NCI-H510A treated with DMSO at 0.1 percent for 48 hours (cell line): Measurements from ENCODE around the gene MRPL55.

Experiments
- DNase-seq: peaks from one replicate; lab custom pipeline; 2025; lab: John Stamatoyannopoulos, UW

Gene MRPL55

DNA sequence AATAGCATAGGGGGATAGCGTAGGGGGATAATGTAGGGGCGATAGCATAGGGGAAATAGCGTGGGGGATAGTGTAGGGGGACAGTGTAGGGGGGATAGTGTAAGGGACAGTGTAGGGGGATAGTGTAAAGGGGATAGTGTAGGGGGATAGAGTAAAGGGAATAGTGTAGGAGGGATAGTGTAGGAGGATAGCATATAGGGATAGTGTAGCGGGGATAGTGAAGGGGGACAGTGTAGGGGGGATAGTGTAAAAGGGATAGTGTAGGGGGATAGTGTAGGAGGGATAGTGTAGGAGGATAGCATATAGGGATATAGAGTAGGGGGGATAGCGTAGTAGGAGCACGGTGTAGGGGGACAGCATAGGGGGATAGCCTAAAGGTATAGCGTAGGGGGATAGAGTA is 40.7 kb downstream of the MRPL55 start:
- DNase-seq: no peak

DNA sequence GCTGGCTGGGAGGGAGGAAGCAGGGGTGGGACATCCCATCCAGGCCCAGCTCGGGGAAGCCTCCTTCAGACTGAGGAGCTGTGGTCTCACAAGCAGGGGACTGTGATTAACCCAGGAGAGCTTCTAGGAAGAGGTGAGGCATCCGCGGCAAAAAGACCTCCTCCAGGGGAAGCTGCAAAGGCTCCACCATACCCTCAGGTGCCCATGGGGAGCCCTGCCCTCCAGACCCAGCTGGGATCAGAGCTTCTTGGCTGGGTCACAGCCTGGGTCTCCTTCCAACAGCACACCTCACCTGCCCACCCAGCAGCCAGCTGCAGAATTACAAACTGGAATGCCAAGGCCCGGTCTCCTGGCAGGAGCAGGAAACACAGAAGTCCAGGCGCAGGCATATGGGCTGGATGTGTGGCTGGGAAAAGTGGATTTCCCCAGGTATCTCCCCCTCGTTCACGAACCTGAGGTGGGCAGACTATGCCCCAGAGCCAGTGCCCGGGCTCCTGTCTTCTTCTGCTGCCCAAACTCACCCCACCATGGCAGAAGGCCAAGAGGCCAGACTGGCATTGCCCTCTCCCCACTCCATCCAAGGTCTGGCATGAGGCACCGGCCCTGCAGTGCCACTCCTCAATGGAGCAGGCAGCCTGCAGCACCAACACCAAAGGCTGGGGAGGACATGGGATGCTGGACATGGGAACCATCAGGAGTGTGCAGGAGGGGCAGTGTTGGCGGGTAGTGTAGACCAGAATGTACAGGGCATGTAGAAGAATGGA is 42.0 kb downstream of the MRPL55 start:
- no peak for DNase-seq

DNA sequence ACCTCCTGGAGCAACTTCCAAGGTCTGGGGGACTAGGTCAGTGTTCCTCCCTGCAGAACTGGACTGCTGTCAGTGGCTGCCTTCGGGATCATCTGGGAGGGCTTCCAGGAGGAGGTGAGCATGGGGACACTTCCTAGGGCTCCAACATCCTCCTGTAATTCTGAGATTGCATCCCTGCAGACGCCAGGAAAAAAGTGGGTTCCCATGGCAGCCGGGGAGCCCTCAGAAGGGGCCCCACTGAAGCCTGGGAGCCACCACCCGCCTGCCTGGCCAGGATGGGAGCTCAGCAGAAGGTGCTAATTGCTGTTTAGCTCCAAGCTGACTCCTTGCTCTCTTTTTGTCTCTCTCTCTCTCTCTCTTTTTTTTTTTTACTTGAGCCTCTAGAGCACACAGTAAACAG is 42.7 kb downstream of the MRPL55 start:
- no peak for DNase-seq

DNA sequence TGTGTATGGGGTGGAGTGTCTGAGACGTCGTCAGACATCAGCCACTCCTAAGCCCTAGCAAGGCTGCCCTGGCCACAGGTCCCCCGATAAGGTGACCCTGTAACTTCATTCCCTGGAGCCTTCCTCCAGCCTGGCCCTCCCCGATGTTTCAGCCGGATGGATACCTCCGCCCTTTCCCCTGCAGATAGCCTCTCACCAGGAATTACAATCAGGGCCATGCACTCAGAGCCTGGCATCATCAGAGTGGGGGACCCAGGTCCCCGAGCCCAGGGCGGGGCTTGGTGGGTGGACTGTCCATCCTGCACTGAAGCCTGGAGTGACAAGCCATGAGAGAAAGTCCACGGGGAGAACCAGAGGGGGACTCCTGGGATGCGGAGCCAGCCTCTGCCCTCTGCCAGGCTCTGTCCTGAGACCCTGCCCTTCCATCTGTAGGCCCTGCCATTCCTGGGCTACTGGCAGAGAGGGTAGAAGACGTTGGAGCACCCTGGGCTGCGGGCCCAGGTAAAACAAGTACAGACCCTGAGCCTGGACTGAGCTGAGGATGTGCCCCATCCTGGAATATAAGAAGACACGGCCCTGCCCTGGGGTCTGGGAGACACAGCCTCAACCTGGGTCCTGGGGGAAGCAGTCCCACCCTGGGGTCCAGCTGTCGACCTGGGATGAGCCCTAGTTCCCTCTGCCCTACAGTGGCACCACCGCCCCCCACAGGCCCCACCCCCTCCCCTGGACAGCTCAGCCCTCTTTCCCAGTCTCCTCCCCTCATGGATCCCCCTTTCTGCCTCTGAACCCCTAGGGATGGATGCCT is 43.4 kb downstream of the MRPL55 start:
- no peak for DNase-seq

DNA sequence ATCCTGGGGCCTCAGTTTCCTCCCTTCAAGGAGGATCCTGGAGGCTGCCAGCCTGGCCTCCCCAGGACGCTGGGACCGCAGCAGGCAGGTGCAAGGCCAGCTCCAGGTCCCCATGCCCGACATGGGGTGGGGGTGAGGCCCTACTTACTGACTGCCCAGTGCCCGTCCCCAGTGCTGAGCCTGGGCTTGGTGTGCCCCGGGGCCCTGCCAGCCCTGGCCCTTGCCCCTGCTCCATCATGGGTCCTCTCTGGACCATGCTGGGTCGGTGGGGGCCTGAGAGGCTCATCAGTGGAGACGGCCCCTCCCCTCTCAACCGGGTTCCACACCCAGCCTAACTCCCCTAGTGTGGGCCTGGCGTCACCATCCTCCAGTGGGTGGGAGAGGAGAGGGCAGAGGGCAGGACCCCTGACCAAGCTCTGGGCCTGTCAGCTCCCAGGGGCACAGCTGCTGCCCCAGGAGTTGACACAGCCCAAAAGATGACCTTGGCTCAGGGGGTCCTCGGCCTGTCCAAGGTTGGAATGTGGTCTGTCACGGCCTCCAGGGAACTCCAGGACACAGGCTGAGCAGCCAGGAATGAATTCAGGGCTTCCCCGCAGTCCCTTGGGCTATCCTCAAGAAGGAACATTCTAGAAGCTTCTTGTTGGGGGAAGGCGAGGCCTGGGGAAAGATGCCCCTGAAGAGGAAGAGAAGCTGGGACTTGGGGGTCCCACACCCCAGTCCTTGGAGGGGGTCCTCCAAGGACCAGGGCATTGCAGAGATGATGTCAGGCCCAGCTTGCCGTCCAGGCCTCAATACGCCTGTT is 44.2 kb downstream of the MRPL55 start:
- DNase-seq: no peak

DNA sequence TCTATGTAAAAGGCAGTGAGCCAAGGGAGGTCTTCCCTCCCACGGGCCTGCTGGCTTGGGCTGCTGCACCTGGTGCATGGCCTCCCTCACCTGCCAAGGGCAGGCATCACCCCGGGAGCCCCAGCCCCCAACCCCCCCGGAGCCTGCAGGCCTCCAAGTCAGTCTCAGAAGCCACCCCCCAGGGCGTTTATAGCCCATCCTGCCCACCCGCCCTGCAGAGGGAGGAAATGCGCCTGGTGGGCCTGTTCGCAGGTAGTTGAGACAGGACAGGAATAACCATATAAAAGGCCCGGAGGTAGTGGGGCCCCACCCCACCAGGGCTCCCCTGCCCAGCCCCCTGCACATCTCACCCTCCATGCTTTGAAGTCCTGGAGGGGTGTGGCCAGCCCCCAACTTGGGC is 44.8 kb downstream of the MRPL55 start:
- DNase-seq: no peak

DNA sequence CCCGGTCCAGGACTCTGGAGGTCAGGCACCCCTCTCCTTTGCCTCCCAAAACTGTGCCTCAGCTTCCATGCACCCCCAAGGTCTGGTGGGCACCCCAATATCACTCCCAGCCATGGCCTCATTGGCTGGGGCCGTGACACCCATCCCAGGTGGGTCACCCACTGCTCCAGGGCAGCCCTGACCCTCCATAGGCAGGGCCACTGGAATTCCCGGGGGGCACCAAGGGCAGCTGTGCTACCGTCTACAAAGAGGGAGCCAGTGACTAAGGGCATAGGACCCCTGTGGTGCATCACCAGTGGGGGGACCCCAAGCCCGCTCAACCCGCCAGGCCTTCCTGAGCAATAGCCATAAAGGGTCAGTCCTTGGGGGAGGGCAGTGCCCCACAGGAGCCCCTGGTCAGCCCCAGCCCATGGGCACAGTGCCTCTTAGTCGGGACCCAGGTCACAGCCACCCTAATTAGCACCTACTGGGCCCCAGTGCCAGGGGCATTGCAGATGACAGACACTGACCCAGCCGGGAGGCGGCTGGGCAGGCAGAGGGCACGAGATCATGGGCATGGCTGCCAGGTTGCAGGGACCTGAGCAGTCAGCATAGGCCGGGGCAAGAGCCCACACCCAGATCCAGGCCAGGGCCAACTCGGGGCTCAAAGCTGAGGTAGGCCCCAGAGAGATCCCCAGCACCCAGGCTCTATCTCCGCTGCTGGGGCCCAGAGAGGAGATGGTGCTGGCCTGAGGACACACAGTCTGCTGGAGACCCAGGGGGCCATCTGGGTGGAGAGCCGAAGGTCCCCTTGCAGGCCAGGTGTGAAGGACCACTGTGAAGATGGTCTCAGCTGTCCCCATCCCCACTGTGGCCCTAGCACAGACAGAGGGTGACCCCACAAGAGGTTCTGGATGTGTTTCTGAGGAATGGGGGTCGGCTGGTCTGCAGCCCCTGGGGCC is 45.6 kb downstream of the MRPL55 start:
- DNase-seq: no peak

DNA sequence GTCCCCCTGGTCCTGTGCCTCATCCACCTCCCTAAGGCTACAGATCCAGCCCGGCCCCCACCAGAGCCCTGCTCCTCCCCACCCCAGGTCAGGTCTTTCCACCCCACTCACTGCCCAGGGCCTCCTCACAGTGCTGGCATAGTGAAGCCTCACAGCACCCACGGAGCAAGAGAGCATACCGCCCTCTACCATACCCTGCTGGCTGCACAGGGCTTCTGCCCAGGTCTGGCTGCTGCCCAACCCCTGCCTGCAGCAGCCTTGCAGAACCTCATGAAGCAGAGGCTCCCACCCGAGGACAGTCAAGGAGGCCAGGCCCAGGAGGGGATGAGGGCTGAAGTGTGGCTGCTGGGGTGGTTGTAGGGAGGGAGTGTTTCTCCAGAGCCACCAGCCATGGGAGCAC is 46.3 kb downstream of the MRPL55 start:
- DNase-seq: no peak

DNA sequence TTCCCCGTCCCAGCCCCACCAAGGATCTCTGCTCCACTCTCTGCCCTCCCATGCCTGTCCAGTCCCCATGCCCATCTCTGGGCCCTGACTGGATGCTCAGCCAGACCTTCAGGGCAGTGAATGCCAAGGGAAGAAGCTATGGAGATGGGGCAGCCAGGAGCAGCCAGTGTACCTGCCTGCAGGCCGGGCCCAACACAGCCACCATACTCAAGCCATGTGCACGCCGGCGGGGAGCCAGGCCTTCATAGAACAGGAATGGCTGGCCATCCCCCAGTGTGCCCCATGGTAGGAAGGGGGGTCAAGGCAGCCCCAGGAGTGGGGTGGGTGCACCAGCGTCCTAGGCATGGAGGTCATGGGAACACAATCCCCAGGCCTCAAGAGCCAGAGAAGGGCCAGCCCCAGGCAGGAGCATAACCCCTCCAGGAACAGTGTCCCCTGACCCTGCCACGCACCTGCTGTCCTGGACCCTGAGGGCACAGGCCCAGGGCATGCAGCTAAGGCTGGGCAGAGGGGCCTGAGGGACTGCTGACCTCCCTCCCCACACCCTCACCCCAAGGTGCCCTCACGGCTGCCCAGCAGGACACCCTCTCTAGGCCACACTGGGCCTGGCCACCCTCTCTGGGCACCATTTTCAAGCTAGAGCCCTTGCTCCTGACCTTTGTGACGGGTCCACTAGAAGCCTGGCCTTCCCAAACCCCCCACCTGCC is 46.9 kb downstream of the MRPL55 start:
- no peak for DNase-seq

DNA sequence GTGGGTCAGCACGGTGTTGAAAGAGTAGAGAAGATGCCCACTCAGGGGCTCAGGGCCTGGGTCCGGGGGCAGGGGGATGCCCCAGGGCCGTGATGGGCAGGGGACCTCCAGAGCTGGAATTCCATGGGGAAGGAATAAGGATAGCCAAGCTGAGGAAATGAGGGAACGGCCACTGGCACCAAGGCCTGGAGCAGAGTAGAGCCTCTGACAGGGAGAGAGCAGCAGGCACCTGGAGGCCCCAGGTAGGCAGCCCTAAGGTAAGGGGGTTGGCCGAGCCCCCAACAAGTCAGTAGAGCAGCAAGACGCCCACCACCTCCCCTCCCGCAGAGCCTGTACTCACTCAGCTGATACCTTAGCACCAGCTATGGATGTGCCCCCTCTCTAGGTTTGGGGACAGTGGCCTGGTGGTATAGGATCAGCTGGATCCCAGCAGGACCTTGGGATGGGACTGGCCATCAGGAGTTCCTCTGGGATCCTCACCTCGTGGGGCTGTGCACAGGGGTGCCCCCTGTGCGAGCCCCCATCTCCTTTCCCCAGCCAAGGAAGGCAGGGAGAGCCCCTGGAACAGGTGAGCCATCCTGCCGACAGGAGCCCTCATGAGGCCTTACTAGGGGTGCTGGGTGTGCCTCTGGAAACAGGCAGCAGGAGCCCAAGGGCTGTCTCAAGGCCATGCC is 47.6 kb downstream of the MRPL55 start:
- DNase-seq: no peak

DNA sequence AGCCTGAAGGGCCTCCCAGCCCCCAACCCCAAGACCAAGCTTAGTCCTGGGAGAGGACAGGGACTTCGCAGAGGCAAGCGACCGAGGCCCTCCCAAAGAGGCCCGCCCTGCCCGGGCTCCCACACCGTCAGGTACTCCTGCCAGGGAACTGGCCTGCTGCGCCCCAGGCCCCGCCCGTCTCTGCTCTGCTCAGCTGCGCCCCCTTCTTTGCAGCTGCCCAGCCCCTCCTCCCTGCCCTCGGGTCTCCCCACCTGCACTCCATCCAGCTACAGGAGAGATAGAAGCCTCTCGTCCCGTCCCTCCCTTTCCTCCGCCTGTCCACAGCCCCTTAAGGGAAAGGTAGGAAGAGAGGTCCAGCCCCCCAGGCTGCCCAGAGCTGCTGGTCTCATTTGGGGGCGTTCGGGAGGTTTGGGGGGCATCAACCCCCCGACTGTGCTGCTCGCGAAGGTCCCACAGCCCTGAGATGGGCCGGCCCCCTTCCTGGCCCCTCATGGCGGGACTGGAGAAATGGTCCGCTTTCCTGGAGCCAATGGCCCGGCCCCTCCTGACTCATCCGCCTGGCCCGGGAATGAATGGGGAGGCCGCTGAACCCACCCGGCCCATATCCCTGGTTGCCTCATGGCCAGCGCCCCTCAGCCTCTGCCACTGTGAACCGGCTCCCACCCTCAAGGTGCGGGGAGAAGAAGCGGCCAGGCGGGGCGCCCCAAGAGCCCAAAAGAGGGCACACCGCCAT is 48.5 kb downstream of the MRPL55 start:
- no peak for DNase-seq

DNA sequence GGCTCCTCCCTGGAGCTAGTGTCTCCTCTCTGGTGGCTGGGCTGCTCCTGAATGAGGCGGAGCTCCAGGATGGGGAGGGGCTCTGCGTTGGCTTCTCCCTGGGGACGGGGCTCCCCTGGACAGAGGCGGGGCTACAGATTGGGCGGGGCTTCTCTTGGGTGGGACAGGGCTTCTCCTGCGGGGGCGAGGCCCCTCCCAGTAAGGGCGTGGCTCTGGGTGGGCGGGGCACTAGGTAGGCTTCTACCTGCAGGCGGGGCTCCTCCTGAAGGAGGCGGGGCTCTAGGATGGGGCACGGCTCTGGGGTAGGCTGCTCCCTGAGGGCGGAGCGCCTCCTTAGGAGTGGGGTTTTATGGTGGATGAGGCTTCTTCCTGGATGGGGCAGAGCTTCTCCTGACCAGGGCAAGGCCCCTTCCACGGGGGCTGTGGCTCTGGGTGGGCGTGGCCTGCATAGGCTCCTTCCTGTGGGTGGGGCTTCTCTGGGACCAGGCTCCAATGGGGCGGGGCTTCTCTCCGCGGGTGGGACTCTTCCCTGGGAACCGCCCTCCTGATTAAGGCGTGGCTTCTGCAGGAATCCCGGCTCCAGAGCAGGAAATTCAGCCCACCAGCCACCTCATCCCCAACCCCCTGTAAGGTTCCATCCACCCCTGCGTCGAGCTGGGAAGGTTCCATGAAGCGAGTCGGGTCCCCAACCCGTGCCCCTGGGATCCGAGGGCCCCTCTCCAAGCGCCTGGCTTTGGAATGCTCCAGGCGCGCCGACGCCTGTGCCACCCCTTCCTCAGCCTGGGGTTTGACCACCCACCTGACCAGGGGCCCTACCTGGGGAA is 49.3 kb downstream of the MRPL55 start:
- no peak for DNase-seq

DNA sequence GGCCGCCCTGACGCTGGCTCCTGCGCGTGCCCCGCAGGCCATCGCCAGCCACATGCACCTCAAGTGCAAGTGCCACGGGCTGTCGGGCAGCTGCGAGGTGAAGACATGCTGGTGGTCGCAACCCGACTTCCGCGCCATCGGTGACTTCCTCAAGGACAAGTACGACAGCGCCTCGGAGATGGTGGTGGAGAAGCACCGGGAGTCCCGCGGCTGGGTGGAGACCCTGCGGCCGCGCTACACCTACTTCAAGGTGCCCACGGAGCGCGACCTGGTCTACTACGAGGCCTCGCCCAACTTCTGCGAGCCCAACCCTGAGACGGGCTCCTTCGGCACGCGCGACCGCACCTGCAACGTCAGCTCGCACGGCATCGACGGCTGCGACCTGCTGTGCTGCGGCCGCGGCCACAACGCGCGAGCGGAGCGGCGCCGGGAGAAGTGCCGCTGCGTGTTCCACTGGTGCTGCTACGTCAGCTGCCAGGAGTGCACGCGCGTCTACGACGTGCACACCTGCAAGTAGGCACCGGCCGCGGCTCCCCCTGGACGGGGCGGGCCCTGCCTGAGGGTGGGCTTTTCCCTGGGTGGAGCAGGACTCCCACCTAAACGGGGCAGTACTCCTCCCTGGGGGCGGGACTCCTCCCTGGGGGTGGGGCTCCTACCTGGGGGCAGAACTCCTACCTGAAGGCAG is 50.0 kb downstream of the MRPL55 start:
- no peak for DNase-seq

DNA sequence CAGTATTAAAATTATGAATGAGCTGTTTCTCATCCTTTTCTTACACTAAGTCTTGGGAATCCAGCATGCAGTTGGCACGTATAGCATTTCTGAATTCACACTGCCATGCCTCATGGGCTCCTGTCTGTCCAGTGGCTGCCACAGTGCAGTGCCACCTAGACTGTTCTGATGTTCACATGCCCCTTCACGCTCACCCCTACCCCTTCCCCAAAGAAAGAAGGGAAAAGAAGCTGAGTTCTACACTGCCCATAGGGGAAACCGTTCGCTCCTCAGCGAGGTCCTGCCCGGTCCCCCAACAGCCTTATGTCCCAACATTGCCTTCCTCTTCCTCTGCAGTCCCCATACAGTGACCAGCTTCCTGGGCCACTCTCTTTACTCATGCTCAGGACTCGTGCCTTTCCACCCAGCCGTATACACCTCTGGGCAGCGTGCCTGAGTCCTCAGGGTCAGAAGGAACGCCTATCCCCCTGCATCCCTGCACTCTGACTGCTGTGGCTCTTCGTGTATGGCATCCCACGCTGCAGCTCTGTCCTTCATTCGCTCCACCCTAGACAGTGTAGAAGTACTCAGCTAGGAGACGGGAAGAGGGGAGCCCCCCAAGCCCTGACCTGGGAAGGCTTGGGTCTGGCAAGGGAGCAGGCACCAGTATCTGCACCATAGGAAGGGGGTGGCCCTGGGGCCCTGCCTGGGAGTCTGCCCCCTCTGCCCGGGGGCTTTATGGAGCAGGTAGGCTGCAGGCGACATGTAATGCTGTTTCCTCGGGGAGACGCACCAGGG is 50.7 kb downstream of the MRPL55 start:
- DNase-seq: no peak
